Neural cell (in vitro differentiated cells): Measurements from ENCODE around the gene OR6N1. TPM values are rescaled to one million over a fixed set of nuclear protein-coding genes. Genes with fewer than 3 reads are reported as not detected.

ENCODE experiments used
- H2AFZ ChIP-seq: fragments of 200-600, 300-800 bp; sonication (generic), shearing (Covaris generic); 2 replicates; pipeline ENCODE4 v1.6.0; 2014; ENCODE audit warnings: low read depth, mild to moderate bottlenecking, antibody characterized with exemption, low read length, moderate library complexity
- H3F3A ChIP-seq: fragments of 200-600 bp; shearing (Covaris generic); 2 replicates; pipeline ENCODE4 v1.6.1; 2016; ENCODE audit warnings: mild to moderate bottlenecking, moderate library complexity, mixed read lengths, antibody characterized with exemption, low read length; ENCODE audit not compliant: insufficient read depth, poor library complexity, severe bottlenecking
- H3K27ac ChIP-seq: fragments of 200-600, 300-800 bp; sonication (generic), shearing (Covaris generic); 2 replicates; pipeline ENCODE4 v1.5.1; 2014; ENCODE audit warnings: mild to moderate bottlenecking, low read length, moderate library complexity
- H3K27me3 ChIP-seq: fragments of 300-800, 200-600 bp; sonication (generic), shearing (Covaris generic); 2 replicates; pipeline ENCODE4 v1.6.0; 2014; ENCODE audit warnings: mild to moderate bottlenecking, low read depth, low read length, moderate library complexity; ENCODE audit not compliant: insufficient read depth
- H3K36me3 ChIP-seq: fragments of 300-800, 200-600 bp; sonication (generic), shearing (Covaris generic); 2 replicates; pipeline ENCODE4 v1.5.1; 2014; ENCODE audit warnings: mild to moderate bottlenecking, antibody characterized with exemption, low read length, moderate library complexity; ENCODE audit not compliant: insufficient read depth
- H3K4me2 ChIP-seq: fragments of 300-800, 200-600 bp; sonication (generic), shearing (Covaris generic); 2 replicates; pipeline ENCODE4 v1.6.0; 2014; ENCODE audit warnings: mild to moderate bottlenecking, low read length
- H3K4me3 ChIP-seq: fragments of 300-800, 200-600 bp; sonication (generic), shearing (Covaris generic); 2 replicates; pipeline ENCODE4 v1.5.1; 2014; ENCODE audit warnings: mild to moderate bottlenecking, low read length, moderate library complexity
- H3K79me2 ChIP-seq: fragments of 200-600 bp; shearing (Covaris generic); replicated peaks from 2 replicates; pipeline ENCODE4 v1.6.0; 2014; ENCODE audit warnings: mild to moderate bottlenecking, low read length, moderate library complexity; ENCODE audit not compliant: insufficient read depth
- H3K9ac ChIP-seq: fragments of 300-800, 200-600 bp; sonication (generic), shearing (Covaris generic); 2 replicates; pipeline ENCODE4 v1.6.1; 2016; ENCODE audit warnings: mild to moderate bottlenecking, low read length, mixed read lengths
- H3K9me2 ChIP-seq: fragments of 200-600 bp; shearing (Covaris generic); 2 replicates; pipeline ENCODE4 v1.6.1; 2016; ENCODE audit warnings: mild to moderate bottlenecking, low read length, mixed read lengths; ENCODE audit not compliant: insufficient read depth
- H3K9me3 ChIP-seq: fragments of 200-600, 300-800 bp; sonication (generic), shearing (Covaris generic); 2 replicates; pipeline ENCODE4 v1.6.1; 2016; ENCODE audit warnings: mild to moderate bottlenecking, mixed run types, low read length, moderate library complexity, mixed read lengths
- H4K20me1 ChIP-seq: fragments of 200-600 bp; shearing (Covaris generic); 2 replicates; pipeline ENCODE4 v1.6.1; 2016; ENCODE audit warnings: mild to moderate bottlenecking, mixed run types; ENCODE audit not compliant: insufficient read depth
- EP300 ChIP-seq: fragments of 450-650 bp; conservative IDR thresholded peaks from 2 replicates; pipeline ENCODE4 v1.6.1; 2014; ENCODE audit warnings: antibody characterized with exemption, mild to moderate bottlenecking, moderate library complexity; ENCODE audit not compliant: poor library complexity, severe bottlenecking
- MXI1 ChIP-seq: fragments of 450-650 bp; conservative IDR thresholded peaks from 2 replicates; pipeline ENCODE4 v1.6.1; 2014; ENCODE audit warnings: antibody characterized with exemption, mild to moderate bottlenecking; ENCODE audit not compliant: poor library complexity, severe bottlenecking
- POLR2AphosphoS5 ChIP-seq: IDR thresholded peaks from 2 replicates; pipeline ENCODE4 v1.6.1; 2012
- RAD21 ChIP-seq: fragments of 450-650 bp; conservative IDR thresholded peaks from 2 replicates; pipeline ENCODE4 v1.6.1; 2014; ENCODE audit warnings: antibody characterized with exemption, mild to moderate bottlenecking, moderate library complexity
- SMC3 ChIP-seq: fragments of 450-650 bp; conservative IDR thresholded peaks from 2 replicates; pipeline ENCODE4 v1.6.1; 2014; ENCODE audit warnings: antibody characterized with exemption, mild to moderate bottlenecking, moderate library complexity; ENCODE audit not compliant: poor library complexity
- TAF1 ChIP-seq: IDR thresholded peaks from 2 replicates; pipeline ENCODE4 v1.6.1; 2012; ENCODE audit warnings: low read depth
- polyA plus RNA-seq: library from polyadenylated mRNA; depleted of rRNA; stranded (reverse); fragments of >200 nt; gene quantifications from 2 replicates; pipeline ENCODE4 v1.2.3, GENCODE V29; 2014
- TF ChIP-seq, protein P1 (sequence below): IDR thresholded peaks from 2 replicates; pipeline ENCODE4 v1.6.1; 2012; ENCODE audit warnings: borderline replicate concordance
- TF ChIP-seq, protein P2 (sequence below): fragments of 450-650 bp; IDR thresholded peaks from 2 replicates; pipeline ENCODE4 v1.5.1; 2014; ENCODE audit warnings: antibody characterized with exemption, mild to moderate bottlenecking, moderate library complexity; ENCODE audit not compliant: poor library complexity, severe bottlenecking

Gene OR6N1
- polyA plus RNA-seq, 1 donor from 2014 or later, result not detected

DNA sequence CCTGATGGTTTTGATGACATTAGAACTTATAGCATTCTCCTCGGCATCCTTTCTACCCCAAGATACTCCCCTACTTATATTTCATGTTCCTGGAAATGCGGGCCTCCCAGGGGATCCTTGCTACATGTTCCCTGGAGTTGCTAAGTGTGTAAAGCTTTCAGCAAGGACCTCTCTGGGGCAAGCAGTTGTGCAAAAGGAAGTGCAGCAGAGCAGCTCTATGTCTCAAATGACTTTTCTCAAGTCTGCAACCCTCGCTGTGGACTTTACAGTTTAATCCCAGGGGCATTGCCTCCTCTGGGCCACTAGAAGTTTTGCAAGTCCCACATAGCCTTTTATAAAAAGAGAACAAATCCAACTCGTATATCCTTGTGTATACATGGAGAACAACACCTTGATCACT is 38.3 kb upstream of the OR6N1 start (continued):
- TF ChIP-seq, protein P1, sequence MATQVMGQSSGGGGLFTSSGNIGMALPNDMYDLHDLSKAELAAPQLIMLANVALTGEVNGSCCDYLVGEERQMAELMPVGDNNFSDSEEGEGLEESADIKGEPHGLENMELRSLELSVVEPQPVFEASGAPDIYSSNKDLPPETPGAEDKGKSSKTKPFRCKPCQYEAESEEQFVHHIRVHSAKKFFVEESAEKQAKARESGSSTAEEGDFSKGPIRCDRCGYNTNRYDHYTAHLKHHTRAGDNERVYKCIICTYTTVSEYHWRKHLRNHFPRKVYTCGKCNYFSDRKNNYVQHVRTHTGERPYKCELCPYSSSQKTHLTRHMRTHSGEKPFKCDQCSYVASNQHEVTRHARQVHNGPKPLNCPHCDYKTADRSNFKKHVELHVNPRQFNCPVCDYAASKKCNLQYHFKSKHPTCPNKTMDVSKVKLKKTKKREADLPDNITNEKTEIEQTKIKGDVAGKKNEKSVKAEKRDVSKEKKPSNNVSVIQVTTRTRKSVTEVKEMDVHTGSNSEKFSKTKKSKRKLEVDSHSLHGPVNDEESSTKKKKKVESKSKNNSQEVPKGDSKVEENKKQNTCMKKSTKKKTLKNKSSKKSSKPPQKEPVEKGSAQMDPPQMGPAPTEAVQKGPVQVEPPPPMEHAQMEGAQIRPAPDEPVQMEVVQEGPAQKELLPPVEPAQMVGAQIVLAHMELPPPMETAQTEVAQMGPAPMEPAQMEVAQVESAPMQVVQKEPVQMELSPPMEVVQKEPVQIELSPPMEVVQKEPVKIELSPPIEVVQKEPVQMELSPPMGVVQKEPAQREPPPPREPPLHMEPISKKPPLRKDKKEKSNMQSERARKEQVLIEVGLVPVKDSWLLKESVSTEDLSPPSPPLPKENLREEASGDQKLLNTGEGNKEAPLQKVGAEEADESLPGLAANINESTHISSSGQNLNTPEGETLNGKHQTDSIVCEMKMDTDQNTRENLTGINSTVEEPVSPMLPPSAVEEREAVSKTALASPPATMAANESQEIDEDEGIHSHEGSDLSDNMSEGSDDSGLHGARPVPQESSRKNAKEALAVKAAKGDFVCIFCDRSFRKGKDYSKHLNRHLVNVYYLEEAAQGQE, result no peak
- TF ChIP-seq EP300 (no peak), SMC3 (no peak), TAF1 (no peak)

DNA sequence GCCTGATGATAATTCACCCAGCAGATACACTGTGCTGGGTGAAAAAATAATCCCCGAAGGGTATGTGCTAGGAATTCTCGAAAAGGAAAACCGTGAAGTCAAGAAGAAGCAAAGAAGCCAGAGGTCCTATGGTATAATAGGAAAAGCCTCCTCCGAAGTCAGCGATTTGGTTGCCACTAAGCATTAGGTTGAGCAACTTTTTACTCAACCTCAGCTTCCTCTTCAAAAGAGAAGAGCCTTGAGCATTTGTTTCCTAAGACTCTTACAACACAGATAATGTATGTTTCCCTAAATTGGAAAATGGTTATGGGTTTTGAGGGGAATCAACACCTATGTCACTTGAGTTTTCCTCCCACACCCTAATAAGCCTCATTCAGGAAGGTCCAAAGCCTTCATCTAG is 37.9 kb upstream of the OR6N1 start:
- no peak overlapping the region for H3K9ac ChIP-seq
- H3K4me3 ChIP-seq, result no peak overlapping the region
- H3K9me2 ChIP-seq, result no peaks in the 10 kb centered on the region
- H4K20me1 ChIP-seq, result no peaks in the 10 kb centered on the region
- H3K27me3 ChIP-seq, result no peaks in the 10 kb centered on the region
- H3K36me3 ChIP-seq, result no peaks in the 10 kb centered on the region
- H3K9me3 ChIP-seq, result no peaks in the 10 kb centered on the region
- no peak overlapping the region for H2AFZ ChIP-seq
- H3K79me2 ChIP-seq, result no peaks in the 10 kb centered on the region
- H3K4me2 ChIP-seq, result no peak overlapping the region
- H3K27ac ChIP-seq, result no peak overlapping the region
- H3F3A ChIP-seq, result no peaks in the 10 kb centered on the region
- TF ChIP-seq MXI1 (no peak), RAD21 (no peak), EP300 (no peak), POLR2AphosphoS5 (no peak), TAF1 (no peak)
- TF ChIP-seq, protein P2, sequence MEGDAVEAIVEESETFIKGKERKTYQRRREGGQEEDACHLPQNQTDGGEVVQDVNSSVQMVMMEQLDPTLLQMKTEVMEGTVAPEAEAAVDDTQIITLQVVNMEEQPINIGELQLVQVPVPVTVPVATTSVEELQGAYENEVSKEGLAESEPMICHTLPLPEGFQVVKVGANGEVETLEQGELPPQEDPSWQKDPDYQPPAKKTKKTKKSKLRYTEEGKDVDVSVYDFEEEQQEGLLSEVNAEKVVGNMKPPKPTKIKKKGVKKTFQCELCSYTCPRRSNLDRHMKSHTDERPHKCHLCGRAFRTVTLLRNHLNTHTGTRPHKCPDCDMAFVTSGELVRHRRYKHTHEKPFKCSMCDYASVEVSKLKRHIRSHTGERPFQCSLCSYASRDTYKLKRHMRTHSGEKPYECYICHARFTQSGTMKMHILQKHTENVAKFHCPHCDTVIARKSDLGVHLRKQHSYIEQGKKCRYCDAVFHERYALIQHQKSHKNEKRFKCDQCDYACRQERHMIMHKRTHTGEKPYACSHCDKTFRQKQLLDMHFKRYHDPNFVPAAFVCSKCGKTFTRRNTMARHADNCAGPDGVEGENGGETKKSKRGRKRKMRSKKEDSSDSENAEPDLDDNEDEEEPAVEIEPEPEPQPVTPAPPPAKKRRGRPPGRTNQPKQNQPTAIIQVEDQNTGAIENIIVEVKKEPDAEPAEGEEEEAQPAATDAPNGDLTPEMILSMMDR, result no peak
- TF ChIP-seq, protein P1, result no peak

DNA sequence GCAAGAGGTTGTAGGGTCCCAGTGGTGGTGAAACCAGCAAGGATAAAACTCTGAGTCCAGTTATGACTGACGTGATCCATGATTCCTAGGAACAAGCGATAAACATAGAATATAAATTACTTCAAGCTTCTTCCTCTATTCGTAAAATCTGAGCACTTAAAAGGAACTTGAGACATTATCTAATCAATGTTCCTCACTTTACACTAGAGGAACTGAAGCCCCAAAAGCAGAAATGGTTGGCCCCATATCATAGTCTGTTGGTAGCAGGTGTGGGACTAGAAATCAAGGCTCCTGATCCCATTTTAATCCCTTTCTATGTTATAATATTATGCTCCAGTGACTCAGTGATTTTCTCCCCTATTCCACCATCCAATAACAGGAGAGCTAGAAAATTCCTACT is 37.3 kb upstream of the OR6N1 start:
- no peaks in the 10 kb centered on the region for H3K36me3 ChIP-seq
- H3K4me2 ChIP-seq, result no peak overlapping the region
- TF ChIP-seq TAF1 (no peak), POLR2AphosphoS5 (no peak), SMC3 (no peak), EP300 (no peak)
- TF ChIP-seq, protein P1, result no peak
- no peaks in the 10 kb centered on the region for H3F3A ChIP-seq
- no peaks in the 10 kb centered on the region for H3K79me2 ChIP-seq
- no peak overlapping the region for H2AFZ ChIP-seq
- no peak overlapping the region for H3K4me3 ChIP-seq
- H3K9ac ChIP-seq, result no peak overlapping the region
- H3K27me3 ChIP-seq, result no peaks in the 10 kb centered on the region
- H3K9me3 ChIP-seq, result no peaks in the 10 kb centered on the region
- H4K20me1 ChIP-seq, result no peaks in the 10 kb centered on the region
- no peaks in the 10 kb centered on the region for H3K9me2 ChIP-seq
- no peak overlapping the region for H3K27ac ChIP-seq
